HG03432 (cell line): ENCODE data around the gene SGTA.

Experiments used
- ATAC-seq: cut with Tn5 transposase; IDR thresholded peaks from one replicate; pipeline ENCODE4 v1.9.1; 2021; ENCODE audit warnings: mild to moderate bottlenecking, moderate library complexity; ENCODE audit not compliant: unreplicated experiment

Gene SGTA

DNA sequence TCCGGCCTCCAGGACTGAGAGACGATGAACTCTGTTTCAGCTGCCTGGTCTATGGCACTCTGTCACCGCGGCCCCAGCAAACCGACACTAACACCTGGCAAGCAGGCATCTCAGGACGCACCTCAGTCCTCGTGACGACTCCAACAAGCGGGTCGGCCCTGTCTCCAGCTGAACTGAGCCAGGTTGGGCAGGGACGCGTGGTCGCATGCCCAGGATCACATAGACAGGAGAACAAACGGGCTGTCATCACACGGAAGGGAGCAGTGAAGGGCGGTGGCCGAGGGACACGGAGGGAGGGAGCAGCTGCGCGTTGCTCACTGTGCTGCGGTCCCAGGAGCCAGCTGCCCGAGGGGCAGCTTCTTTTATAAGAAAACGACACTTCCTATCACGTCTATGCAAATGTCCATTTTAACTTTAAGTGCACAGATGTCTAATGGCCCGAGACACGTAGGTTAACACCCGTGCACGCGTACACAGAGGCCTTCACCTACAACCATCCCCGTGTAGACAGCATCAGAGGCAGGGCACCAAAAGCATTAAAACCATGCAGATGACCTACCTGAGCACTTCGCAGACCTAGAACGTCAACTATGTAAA is 8.9 kb downstream of the SGTA start:
- no peak for ATAC-seq

DNA sequence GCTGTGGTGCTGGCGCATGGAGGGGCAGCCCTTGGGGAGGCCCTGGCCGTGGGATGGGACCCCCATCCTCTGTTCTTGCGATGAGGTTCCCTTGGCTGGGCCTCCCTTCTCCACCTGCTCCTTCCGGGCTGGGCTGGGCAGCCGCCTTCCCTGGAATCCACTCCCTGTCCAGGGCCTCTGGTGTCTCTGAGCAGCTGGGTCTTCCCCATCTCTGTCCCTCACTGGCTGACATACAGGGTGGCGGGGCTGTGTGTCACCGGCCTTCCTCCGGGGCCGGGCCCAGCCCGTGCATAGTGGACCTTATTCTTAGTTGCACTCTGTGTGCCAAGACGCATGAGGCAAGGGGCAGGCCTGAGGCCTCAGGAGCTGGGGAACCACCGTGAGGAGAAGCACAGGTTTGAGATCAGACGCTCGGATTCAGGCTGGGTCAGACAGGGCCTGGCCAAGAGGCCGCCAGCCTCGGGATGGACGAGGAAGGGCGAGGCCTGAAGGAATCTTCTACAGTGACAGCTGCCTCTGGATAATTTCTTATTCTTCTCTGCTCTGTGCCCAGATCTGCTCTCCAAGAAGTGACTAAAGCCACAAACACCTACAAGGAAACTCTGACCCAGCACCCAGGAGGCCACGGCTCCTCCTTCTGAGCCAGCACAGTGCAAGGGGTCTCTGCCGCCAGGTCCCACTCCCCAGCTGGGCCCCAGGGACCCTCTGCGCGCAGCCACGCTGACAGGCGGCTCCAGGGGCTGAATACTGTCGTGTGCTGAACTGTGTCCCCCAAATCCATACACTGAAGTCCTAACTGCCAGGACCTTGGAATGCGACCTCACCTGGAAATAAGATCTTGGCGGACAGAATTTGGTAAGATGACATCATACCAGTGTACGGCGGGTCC is 11.0 kb downstream of the SGTA start:
- no peak for ATAC-seq

DNA sequence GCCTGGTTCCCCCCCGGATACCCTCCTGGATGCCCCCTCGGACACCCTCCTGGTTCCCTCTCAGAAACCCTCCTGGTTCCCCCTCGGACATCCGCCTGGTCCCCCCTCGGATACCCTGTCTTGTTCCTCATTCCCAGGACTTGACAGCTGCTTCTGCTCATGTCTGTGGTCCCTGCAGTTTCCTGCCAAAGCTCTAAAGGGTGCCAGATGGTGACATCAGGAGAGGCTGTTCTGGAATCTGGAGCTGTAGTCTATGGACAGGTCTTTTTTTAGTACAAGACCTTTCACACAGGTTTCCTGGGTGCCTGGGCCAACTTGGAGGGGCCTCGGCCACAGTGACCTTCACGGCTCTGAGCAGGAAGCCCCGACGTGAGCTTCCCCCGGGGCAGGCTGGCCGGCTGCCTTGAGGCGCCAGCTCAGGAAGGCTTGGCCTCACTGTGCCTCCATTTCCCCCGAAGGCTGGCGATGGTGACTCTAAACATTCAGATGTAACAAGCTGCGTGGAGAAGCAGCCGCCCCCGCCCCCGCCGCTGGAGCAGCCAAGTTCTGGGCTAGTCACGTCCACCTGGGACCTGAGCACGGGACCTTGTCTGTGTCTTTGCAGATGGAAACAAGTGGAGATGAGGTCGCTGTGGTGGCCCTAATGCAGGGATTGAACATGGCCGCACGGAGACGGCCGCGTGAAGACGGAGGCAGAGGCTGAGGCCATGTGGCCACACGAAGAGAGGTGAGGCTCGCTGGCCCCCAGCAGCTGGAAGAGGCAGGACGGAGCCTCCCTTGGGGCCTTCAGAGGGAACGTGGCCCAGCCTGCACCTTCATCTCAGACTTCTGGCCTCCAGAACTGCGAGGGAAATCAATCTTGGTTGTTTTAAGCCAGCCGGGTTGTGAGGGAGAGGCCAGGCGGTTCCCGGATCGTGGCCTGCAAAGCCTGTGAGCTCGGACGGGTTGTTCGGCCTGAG is 12.7 kb downstream of the SGTA start:
- no peak for ATAC-seq

DNA sequence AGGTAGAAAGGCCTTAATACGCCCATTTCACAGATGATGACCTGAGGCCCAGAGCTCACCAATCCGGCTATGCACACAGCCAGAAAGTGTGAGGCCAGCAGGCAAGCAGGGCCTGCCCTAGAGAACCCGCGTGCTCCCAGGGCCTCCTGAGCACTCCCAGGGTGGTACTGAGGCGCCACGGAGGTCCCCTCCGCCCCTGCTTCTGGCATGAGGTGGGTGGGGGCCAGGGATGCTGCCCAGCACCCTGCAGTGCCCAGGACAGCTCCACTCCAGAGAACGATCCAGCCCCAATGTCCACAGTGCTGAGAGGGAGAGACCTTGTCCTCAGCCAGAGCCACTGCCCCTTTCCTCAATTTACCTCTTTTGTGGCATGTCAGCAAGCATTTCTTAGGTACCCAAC is 13.9 kb downstream of the SGTA start:
- no peak for ATAC-seq

DNA sequence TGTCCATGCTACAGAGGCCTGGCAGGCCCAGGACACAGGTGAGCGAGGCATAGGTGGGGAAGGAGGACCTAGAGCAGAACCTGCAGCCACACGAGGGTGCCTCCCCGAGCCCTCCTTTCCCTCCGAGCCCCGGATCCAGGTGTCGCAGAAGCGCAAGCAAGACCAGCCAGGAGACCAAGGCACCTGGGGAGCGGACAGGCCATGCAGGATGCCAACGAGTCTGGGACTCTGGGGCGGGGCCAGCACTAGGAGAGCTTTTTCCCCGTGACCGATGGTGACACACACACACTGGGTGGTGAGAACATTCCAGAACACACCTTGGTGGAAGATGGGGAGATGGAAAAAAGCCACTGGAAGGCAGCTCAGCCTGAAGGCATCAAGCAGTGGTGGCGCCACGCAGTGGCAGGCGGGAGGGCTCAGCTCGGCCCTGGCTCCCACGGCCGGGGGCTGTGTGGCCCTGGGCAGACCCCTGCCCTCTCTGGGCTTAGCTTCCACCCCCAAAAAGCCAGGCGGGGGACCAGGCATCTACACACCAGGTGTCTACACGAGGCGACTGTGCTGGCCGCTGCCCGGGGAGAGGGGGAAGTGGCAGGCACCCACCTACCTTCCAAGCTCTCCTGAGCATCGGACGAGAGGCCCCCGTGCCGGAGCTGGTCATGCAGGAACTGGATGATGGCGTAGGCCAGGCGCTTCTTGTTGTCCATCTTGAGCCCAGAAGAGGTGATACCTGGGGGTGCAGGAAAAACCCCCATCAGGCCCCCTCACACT is 14.5 kb downstream of the SGTA start:
- ATAC-seq: no peak

DNA sequence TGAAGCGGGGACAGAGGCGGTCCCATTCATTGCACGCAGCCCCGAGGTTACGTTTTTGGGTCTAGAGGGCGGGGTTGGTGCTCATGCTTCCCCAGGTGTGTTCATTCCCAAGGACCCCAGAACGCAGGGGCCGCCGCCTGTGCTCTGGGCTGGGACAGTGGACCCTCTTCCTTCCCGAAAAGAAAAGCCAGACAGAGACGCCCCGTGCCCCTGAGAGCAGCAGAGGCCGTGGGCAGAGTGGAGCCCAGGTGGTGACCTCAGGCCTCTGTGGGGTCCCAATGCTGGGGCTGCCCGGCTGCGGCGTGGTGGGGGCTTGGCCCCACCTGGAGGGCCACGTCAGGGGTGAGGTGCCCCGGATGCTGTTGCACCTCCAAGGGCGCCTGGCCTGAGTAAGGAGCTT is 15.4 kb downstream of the SGTA start:
- ATAC-seq: no peak

DNA sequence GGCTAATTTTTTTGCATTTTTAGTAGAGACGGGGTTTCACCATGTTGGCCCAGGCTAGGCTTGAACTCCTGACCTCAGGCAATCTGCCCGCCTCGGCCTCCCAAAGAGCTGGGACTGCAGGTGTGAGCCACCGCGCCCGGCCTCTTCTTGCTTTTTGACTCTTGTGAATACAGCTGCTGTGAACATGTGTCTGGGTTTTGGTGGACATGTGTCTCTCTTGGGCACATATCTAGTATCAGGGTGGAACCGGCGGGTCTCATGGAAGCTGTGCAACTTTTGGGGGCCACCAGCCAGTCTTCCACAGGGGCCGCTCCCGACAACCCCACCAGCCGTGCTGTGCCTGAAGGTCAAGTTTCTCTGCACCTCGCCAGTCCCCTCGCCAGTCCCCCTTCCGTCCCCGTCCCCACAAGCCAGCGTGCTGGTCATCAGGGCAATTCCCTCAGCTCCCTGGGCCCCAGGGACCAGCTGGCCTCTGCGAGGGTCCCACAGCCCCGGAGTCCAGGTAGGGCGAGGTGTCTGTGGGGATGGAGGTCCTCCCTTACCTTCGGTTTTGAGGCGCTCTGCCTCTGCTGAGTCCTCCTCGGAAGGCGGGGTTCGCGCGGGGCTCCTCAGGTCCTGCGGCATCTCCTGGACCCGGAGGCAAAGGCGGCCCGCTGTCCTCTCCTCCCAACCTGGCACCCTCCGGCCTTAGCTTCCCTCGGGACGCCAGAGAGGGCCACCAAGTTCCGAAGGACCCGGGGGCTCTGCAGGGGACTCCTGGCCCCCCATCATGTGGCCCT is 16.3 kb downstream of the SGTA start:
- ATAC-seq: no peak

DNA sequence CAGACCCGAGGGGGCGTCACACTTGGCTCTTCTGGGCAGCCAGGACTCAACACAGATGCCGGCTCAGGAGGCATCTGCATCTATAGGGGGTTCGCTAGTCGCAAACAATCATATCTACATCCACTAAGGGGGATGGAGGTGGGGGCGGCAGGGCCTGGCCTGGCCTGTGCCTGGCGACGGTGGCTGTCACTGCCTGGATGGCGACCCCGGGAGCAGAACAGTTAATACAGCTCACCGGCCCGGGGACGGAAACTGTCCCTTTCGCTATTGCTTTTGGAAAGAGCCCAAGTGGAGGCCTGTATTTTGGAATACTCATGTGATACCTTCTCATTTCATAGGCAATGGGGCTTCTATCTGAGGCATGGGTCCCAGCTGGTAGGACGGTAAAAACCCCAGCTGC is 17.7 kb downstream of the SGTA start:
- no peak for ATAC-seq

DNA sequence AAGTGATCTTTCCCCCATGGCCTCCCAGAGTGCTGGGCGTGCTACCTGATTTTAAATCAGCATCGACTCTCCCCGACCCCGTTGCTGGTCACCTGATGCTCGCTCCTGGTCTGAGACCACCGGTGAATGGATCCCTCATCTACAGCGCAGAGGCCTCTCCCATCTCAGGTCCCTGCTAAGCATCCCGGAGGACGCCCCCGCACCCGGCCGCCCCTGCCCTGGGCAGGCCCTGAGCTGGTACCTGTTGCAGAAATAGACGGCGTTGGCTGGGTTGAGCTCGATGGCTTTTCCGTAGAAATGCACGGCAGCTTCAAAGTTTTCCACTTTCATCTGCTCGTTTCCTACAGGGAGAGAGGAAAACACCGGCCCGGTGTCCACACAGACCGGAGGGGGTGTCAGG is 18.1 kb downstream of the SGTA start:
- ATAC-seq: no peak

DNA sequence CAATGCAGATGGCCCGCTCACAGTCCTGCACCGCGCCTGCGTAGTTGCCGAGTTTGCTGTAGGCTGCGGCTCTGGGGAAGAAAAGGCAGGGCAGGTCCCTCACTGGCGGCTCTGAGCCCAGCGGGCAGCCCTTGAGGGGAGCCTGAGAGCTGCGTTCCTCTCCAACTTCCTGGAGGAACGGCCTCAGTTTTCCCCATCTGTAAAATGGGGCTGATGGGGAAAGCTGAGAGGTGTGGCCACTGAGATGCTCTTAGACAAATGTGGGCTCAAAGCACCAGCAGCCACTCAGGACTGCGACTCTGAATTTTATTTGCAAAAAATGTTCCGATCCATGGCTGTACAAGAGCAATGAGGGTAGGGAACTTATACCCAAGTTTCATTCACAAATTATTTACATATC is 19.4 kb downstream of the SGTA start:
- no peak for ATAC-seq

DNA sequence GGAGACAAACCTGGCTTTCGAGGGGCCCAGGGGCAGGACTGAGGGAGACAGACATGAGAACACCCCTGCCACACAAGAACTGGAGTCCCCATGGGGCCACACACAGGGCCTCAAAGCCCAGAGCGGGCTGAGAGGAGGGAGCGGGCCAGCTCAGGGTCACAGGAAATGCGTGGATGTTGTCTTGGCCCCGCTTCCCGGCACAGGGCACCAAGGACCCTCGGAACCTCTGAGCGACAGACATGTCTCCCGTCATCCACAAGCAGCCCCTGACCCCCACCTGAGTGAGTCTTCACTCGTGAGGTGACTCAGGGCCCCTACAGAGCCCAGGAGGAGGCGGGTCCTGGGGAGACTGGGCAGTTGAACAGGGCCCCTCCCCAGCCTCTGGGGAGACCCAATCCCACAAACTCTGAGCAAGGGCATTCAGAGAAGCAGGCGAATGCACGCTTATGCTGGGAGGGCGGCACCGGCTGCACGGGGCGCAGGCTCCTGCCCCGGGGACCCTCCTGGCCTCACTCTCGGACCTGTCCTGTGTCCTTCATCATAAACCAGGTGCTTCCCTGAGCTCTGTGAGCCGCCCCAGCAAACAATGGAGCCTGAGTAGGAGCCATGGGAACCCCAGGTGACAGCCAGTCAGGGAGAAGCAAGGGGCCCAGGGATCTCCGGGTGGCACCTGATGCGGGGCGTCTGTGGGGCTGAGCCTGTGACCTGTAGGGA is 20.1 kb downstream of the SGTA start:
- ATAC-seq: no peak

DNA sequence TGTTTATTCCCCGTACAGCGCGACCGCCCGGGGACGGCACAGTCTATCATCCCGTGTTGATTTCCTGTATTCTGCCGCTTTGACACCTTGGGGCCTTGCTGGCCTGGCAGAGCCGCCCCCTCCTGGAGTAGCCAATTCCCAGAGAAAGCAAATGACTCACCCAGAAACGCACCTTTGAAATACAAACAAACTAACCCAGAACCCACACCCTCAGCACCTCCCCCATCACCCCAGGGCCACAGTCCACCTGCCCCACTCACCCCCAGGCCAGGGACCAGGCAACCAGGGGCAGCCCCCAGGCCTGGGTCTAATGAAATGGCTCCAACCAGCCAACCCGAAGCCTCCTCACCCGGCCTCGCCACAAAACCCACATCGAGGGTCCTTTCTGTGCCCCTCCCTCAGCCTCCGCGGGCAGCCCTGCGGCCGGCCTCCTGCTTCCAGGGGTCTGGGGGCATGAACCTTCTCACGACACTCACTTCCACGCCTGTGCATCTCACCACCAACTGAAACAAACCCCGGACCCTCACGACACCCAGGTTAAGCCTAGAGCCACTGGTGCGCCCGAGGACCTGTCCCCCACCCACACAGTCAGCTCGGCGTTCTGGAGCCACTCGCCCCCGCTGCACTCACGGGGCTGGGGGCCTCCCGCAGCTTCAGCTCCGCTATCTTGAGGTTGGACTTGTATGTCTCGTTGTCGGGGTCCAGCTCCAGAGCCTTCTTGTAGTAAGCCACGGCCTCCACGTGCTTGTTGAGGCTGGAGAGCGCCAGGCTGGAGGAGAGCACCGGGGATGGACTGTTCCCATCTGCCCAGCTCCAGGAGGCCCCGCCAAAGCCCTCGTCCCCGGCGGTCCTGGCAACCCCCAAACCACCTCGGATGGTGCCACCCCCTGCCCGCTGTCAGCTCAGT is 20.9 kb downstream of the SGTA start:
- no peak for ATAC-seq

DNA sequence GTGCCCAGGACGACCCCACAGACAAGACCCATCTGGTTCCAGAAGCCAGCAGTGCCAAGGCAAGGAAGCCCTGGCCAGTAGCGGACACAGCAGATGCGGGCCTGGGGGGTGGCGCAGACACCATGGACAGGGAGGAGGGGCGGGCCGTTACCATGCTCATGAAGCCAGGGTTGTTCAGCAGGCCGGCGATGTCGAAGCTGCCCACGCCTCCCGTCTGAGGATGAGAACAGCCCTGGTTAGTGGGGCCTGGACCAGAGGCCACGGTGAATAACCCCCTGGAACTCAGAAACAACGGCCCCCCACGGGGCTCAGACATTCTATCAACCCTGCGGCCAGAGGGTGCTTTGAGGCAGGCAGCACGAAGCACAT is 21.8 kb downstream of the SGTA start:
- no peak for ATAC-seq

DNA sequence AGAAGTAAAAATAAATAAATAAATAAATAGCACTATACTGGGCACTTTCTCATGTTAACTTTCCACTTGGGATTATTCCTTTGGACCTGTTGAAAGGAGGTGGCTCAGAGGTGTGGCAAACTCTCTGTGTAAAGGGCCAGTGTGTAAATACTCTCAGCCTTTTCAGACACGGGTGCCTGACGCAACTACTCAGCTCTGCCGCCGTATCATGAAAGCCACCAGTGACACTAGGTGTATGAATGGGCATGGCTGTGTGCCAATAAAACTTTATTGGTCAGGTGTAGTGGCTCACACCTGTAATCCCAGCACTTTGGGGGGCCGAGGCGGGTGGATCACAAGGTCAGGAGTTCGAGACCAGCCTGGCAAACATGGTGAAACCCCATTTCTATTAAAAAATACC is 23.1 kb downstream of the SGTA start:
- no peak for ATAC-seq

DNA sequence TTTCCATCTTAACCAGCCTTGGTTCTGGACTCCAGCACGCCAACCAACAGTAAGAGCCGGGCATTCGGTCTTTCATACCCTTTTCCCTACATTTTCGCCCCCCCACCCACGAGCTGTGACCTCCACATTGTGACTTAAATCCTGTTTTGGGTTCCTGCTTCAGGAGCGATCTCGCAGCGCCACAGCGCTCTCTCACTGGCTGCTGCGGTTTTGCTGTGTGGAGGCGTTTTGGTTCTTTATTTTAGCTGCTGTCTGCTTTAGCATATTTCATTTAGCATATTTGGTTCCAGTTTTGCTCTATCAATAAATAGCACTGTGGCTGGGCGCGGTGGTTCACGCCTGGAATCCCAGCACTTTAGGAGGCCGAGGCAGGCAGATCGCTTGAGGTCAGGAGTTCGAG is 23.7 kb downstream of the SGTA start:
- no peak for ATAC-seq

DNA sequence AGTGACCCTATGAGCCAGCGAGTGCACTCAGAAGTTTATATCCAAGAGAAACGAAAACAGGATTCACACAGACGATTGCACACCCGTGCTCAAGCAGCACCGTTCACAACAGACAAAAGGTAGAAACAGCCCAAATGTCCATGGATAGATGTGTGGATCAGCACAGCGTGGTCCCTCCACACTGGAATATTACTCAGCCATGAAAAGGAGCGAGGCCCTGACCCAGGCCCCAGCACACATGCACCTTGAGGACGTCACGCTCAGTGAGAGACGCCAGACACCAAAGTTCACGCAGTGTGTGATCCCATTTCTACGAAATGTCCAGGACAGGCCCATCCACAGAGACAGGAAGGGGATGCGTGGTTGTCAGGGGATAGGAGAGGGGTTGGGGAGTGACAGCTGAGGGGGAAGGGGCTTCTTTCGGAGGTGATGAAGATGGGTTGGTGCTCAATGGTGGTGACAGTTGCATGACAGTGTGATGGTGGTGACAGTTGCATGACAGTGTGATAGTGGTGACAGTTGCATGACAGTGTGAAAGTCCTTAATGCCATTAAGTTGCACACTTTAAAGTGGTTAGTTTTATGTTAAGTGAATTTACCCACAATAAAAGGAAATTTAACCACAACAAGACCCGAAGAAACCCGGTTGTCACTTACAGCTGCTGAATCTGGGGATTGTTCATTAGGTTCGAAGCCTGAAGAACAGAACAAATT is 24.3 kb downstream of the SGTA start:
- no peak for ATAC-seq

DNA sequence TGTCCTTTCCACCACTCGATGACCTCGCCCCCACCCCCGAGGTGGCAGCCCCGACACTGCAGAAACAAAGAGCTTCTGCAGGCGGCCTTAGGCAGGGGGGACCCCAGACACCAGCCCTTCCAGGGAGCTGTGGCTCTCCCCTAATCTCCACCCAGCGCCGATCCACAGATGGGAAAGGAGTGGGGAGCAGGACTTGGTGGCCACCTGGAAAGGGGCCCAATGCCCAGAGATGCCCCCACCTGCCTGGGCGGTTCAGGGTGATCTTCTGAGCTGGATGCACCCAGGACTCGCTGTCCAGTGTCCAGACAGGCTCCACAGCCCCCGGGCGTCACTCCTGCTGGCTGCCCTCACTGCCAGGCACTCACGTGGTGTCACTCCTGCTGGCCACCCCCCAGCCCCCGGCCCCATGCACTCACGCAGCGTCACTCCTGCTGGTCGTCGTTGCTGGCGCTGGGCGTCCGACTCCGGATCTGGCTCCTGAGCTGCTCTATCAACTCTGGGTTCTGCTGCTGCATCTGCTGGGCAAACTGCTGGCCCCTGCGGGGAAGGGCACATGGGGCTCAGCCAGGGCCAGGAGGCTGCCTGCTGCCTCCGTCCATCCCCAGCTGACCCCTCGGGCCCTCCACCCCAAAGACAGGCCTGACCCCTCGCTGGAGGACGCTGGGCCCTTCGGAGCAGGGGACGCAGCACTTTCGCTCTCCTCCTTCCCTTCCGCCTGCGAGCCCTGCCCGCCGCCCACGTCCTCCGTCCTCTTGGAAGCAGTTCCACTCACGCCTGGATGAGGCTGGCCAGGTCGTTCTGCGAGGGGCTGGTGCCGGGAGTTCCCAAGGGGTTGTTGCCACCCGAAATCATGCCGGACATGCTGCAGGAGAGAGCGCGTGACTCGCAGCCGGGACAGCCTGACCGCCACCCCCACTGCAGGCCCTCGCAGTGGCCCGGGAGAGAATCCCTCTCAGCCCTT is 25.9 kb downstream of the SGTA start:
- ATAC-seq: no peak
